Colonic mucosa (tissue), 4 donors: Measurements from ENCODE around the gene KCNN4. TPM values are rescaled to one million over a fixed set of nuclear protein-coding genes. Genes with fewer than 3 reads are reported as not detected.

ENCODE experiments used
- DNase-seq: peaks from one replicate; pipeline ENCODE4 v3.0.0-alpha.2; 2020
- H3K27ac ChIP-seq: fragments of 200-600 bp; one replicate; pipeline ENCODE4 v1.8.0; 2021
- H3K27me3 ChIP-seq: fragments of 200-600 bp; one replicate; pipeline ENCODE4 v1.8.0; 2021
- H3K36me3 ChIP-seq: fragments of 200-600 bp; one replicate; pipeline ENCODE4 v1.8.0; 2021
- H3K4me1 ChIP-seq: fragments of 200-600 bp; one replicate; pipeline ENCODE4 v1.8.0; 2021; ENCODE audit warnings: mild to moderate bottlenecking
- H3K4me3 ChIP-seq: fragments of 200-600 bp; one replicate; pipeline ENCODE4 v1.8.0; 2021
- H3K9ac ChIP-seq, 2 donors: one replicate each; pipeline ENCODE4 v1.7.0; 2013; ENCODE audit warnings: control low read depth in 2 of 2, low read depth in 2 of 2, low read length in 2 of 2
- H3K9me3 ChIP-seq: fragments of 200-600 bp; one replicate; pipeline ENCODE4 v1.8.0; 2021
- intact Hi-C: fragments of 100-400 bp; cut with DNase I; formaldehyde crosslinking; loops from one replicate; pipeline ENCODE4 v1.14.1; 2022
- total RNA-seq, 2 donors: library from RNA; stranded (reverse); fragmentation: NEBNext Ultra II Directional in 1 of 2; extraction: Animal tissue kit (Norgen Biotek cat#: 25700) in 1 of 2; gene quantifications; one replicate each; pipeline ENCODE4 v1.2.1, GENCODE V29; 2021
- TF ChIP-seq, protein P1 (sequence below): fragments of 200-600 bp; IDR thresholded peaks from one replicate; pipeline ENCODE4 v1.8.0; 2022; ENCODE audit warnings: antibody characterized with exemption, mild to moderate bottlenecking
- donor health status: healthy.
- donor health status: DM: no; HTN: no; CAD: no.
- donor health status: DM: no; HTN: no; CAD: no.

The KCNN4 gene
- total RNA-seq, 2 donors from 2014 or later = 25.4 to 60.9 TPM

DNA sequence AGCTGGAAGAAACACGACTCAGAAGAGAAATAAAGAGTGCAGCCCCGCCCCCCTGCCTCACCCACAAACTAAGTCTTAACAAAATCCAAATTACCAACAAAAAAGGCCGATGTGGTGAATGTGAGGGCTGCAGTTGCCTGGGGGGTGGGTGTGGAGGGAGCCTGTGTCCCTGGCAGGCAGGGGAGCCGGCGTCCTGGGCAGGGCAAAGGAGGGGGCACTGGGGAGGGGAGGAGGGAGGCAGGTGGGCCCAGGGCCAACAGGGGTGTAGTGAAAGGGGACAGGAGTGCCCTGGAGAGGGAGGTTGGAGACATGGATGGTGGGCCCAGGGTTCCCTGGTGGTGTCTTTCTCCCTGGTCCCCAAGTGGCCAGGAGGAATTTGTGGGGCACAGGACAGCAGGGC, 60.9 kb downstream of the KCNN4 start:
- Histone ChIP-seq H3K36me3 (no peaks in the 10 kb centered on the region), H3K9me3 (no peaks in the 10 kb centered on the region)
- TF ChIP-seq, protein P1, sequence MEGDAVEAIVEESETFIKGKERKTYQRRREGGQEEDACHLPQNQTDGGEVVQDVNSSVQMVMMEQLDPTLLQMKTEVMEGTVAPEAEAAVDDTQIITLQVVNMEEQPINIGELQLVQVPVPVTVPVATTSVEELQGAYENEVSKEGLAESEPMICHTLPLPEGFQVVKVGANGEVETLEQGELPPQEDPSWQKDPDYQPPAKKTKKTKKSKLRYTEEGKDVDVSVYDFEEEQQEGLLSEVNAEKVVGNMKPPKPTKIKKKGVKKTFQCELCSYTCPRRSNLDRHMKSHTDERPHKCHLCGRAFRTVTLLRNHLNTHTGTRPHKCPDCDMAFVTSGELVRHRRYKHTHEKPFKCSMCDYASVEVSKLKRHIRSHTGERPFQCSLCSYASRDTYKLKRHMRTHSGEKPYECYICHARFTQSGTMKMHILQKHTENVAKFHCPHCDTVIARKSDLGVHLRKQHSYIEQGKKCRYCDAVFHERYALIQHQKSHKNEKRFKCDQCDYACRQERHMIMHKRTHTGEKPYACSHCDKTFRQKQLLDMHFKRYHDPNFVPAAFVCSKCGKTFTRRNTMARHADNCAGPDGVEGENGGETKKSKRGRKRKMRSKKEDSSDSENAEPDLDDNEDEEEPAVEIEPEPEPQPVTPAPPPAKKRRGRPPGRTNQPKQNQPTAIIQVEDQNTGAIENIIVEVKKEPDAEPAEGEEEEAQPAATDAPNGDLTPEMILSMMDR = no peak

GRCh38 chr19:43719378-43719868, 61.4 kb downstream of the KCNN4 start:
- Histone ChIP-seq H3K27ac (no peak overlapping the region), H3K4me3 (no peak overlapping the region), H3K27me3 (no peaks in the 10 kb centered on the region), H3K36me3 (no peaks in the 10 kb centered on the region), H3K9ac (no peak overlapping the region), H3K9me3 (no peaks in the 10 kb centered on the region), H3K4me1 (no peaks in the 10 kb centered on the region)
- no peak for DNase-seq
- TF ChIP-seq, protein P1 = no peak
- intact Hi-C loops = no loop called here

More for the DNA sequence above, 60.9 kb downstream of the KCNN4 start:
- Histone ChIP-seq H3K27me3 (no peaks in the 10 kb centered on the region), H3K27ac (no peak overlapping the region), H3K9ac (no peak overlapping the region), H3K4me1 (no peaks in the 10 kb centered on the region), H3K4me3 (no peak overlapping the region)
- no peak for DNase-seq
- intact Hi-C loops = no loop called here

GRCh38 chr19:43718627-43719377, 62.0 kb downstream of the KCNN4 start:
- H3K4me3 ChIP-seq = no peak overlapping the region
- H3K36me3 ChIP-seq = no peaks in the 10 kb centered on the region
- H3K4me1 ChIP-seq = no peaks in the 10 kb centered on the region
- TF ChIP-seq, protein P1 = no peak
- no peak for DNase-seq
- H3K27me3 ChIP-seq = no peaks in the 10 kb centered on the region
- intact Hi-C loops = no loop called here
- no peak overlapping the region for H3K27ac ChIP-seq
- no peak overlapping the region for H3K9ac ChIP-seq
- no peaks in the 10 kb centered on the region for H3K9me3 ChIP-seq

Other genes with a start within 250 kb of the KCNN4 start
- gene ZNF575, start 247.8 kb downstream of the KCNN4 start, total RNA-seq = 10 to 100 TPM in 1 of 2 donors, 1 to 10 TPM in 1; 6.4 to 11.3 TPM
- gene XRCC1, start 205.4 kb downstream of the KCNN4 start, total RNA-seq = 10 to 100 TPM; 22.3 to 40.7 TPM
- 1 to 10 TPM in 1 of 2 donors, under 1 TPM in 1; 0.52 to 2.4 TPM for gene PINLYP, start 205.2 kb downstream of the KCNN4 start, total RNA-seq
- 10 to 100 TPM; 19.9 to 24.6 TPM for gene IRGQ, start 184.8 kb downstream of the KCNN4 start, total RNA-seq
- 10 to 100 TPM; 15.4 to 27.1 TPM for gene ZNF576, start 184.4 kb downstream of the KCNN4 start, total RNA-seq
- gene SRRM5, start 168.9 kb downstream of the KCNN4 start, total RNA-seq = under 1 TPM; 0.42 to 0.57 TPM
- 10 to 100 TPM; 21.5 to 27.4 TPM for gene ZNF428, start 161.3 kb downstream of the KCNN4 start, total RNA-seq
- gene CADM4, start 141.1 kb downstream of the KCNN4 start, total RNA-seq = 1 to 10 TPM; 2.3 to 5.8 TPM
- gene PLAUR, start 110.8 kb downstream of the KCNN4 start, total RNA-seq = 10 to 100 TPM; 33.7 to 51.6 TPM
- not detected for gene IRGC, start 64.9 kb downstream of the KCNN4 start, total RNA-seq
- 10 to 100 TPM; 30.1 to 66.6 TPM for gene SMG9, start 26.0 kb downstream of the KCNN4 start, total RNA-seq
- 1 to 10 TPM; 3.3 to 3.9 TPM for gene LYPD5, start 21.5 kb upstream of the KCNN4 start, total RNA-seq
- 1 to 10 TPM; 6.5 to 7.3 TPM for gene ZNF283, start 46.3 kb upstream of the KCNN4 start, total RNA-seq
- 1 to 10 TPM; 1.1 to 1.6 TPM for gene ZNF404, start 103.0 kb upstream of the KCNN4 start, total RNA-seq
- 1 to 10 TPM; 8.1 to 8.7 TPM for gene ZNF45, start 154.3 kb upstream of the KCNN4 start, total RNA-seq
- gene ZNF221, start 170.3 kb upstream of the KCNN4 start, total RNA-seq = 1 to 10 TPM; 2.0 to 2.1 TPM
- 1 to 10 TPM; 5.6 to 6.1 TPM for gene ZNF155, start 203.2 kb upstream of the KCNN4 start, total RNA-seq
- 1 to 10 TPM; 2.3 to 2.9 TPM for gene ZNF230, start 222.0 kb upstream of the KCNN4 start, total RNA-seq
- 1 to 10 TPM; 1.2 to 2.4 TPM for gene ZNF222, start 244.4 kb upstream of the KCNN4 start, total RNA-seq